HG02798 (cell line): ENCODE data around the gene MPPED1.
A peak's percentile ranks its signal among the peaks of the same experiment; 100 is the strongest.

Experiments used
- ATAC-seq: cut with Tn5 transposase; IDR thresholded peaks from one replicate; pipeline ENCODE4 v1.9.1; 2021; ENCODE audit warnings: mild to moderate bottlenecking; ENCODE audit not compliant: unreplicated experiment, poor library complexity

Gene MPPED1

GRCh38 chr22:43411869-43412807, at the start of gene MPPED1:
TSS of gene MPPED1 (plus strand) at chr22:43412014. CDS start at chr22:43424986, 12,972 bp downstream.
- ATAC-seq: no peak

GRCh38 chr22:43363315-43364168, 48.3 kb upstream of the MPPED1 start:
- ATAC-seq: no peak

- ATAC-seq: no peak
These were observed 47.7 kb upstream of the MPPED1 start for GRCh38 chr22:43364169-43364435.

GRCh38 chr22:43365715-43366440, 45.9 kb upstream of the MPPED1 start:
- ATAC-seq: no peak

- ATAC-seq: no peak
These were observed 41.8 kb upstream of the MPPED1 start for GRCh38 chr22:43370036-43370435.

- ATAC-seq: no peak
These were observed 35.8 kb upstream of the MPPED1 start for GRCh38 chr22:43375951-43376455.

GRCh38 chr22:43376765-43377547, 34.9 kb upstream of the MPPED1 start:
- peak; percentile 52 for ATAC-seq

GRCh38 chr22:43377548-43377895, 34.3 kb upstream of the MPPED1 start:
- ATAC-seq: no peak

- ATAC-seq: no peak
These were observed 33.7 kb upstream of the MPPED1 start for GRCh38 chr22:43377896-43378704.

GRCh38 chr22:43381693-43382092, 30.1 kb upstream of the MPPED1 start:
- no peak for ATAC-seq

GRCh38 chr22:43384863-43385262, 27.0 kb upstream of the MPPED1 start:
- no peak for ATAC-seq

GRCh38 chr22:43385770-43386641, 25.8 kb upstream of the MPPED1 start:
- peak; percentile 67 for ATAC-seq

- ATAC-seq: no peak
These were observed 24.0 kb upstream of the MPPED1 start for GRCh38 chr22:43387815-43388214.

GRCh38 chr22:43388420-43388851, 23.4 kb upstream of the MPPED1 start:
- ATAC-seq: no peak

GRCh38 chr22:43389227-43389836, 22.5 kb upstream of the MPPED1 start:
- ATAC-seq: no peak

- no peak for ATAC-seq
These were observed 21.6 kb upstream of the MPPED1 start for GRCh38 chr22:43390166-43390565.

- ATAC-seq: no peak
These were observed 20.9 kb upstream of the MPPED1 start for GRCh38 chr22:43390872-43391271.

GRCh38 chr22:43391306-43391705, 20.5 kb upstream of the MPPED1 start:
- no peak for ATAC-seq
